Progenitor cell of endocrine pancreas (in vitro differentiated cells): ENCODE data around the gene TBC1D2. TPM values are rescaled to one million over a fixed set of nuclear protein-coding genes. Genes with fewer than 3 reads are reported as not detected.

ENCODE experiments used
- DNase-seq: peaks from one replicate; pipeline ENCODE4 v3.0.0; 2021; ENCODE audit warnings: low spot score; ENCODE audit not compliant: unreplicated experiment
- H3K27ac Mint-ChIP-seq: 2 replicates; pipeline ENCODE4 v1.8.0; 2021; ENCODE audit warnings: mild to moderate bottlenecking, moderate library complexity, mixed read lengths
- H3K27me3 Mint-ChIP-seq: 2 replicates; pipeline ENCODE4 v1.8.0; 2021; ENCODE audit warnings: mixed read lengths
- H3K36me3 Mint-ChIP-seq: 2 replicates; pipeline ENCODE4 v1.8.0; 2022; ENCODE audit warnings: mixed read lengths; ENCODE audit not compliant: insufficient read depth
- H3K4me1 Mint-ChIP-seq: 2 replicates; pipeline ENCODE4 v1.8.0; 2021; ENCODE audit warnings: low read depth, mixed read lengths
- H3K4me3 Mint-ChIP-seq: 2 replicates; pipeline ENCODE4 v1.8.0; 2021; ENCODE audit warnings: low read depth, mild to moderate bottlenecking, moderate library complexity, mixed read lengths
- H3K9me3 Mint-ChIP-seq: 2 replicates; pipeline ENCODE4 v1.8.0; 2021; ENCODE audit warnings: low read depth, mixed read lengths
- CTCF ChIP-seq: fragments of 200-600 bp; sonication (generic); IDR thresholded peaks from one replicate; pipeline ENCODE4 v1.5.0; 2021; ENCODE audit warnings: antibody characterized with exemption, mild to moderate bottlenecking; ENCODE audit not compliant: unreplicated experiment
- total RNA-seq: library from RNA; stranded (reverse); gene quantifications from 2 replicates; pipeline ENCODE4 v1.2.1, GENCODE V29; 2021

TBC1D2 gene
- total RNA-seq, 1 donor from 2014 or later = 8.5 TPM

- no peak overlapping the region for H3K4me3 Mint-ChIP-seq
- no peaks in the 10 kb centered on the region for H3K4me1 Mint-ChIP-seq
- H3K9me3 Mint-ChIP-seq = no peaks in the 10 kb centered on the region
- H3K27me3 Mint-ChIP-seq = no peaks in the 10 kb centered on the region
- DNase-seq = no peak
- H3K36me3 Mint-ChIP-seq = peaks cover 7% of the 10 kb centered on the region
- TF ChIP-seq CTCF = no peak
- no peak overlapping the region for H3K27ac Mint-ChIP-seq
Observed at GRCh38 chr9:98207606-98208005, 47.8 kb downstream of the TBC1D2 start.

- H3K4me3 Mint-ChIP-seq = no peak overlapping the region
- H3K36me3 Mint-ChIP-seq = peaks cover 4% of the 10 kb centered on the region
- no peak overlapping the region for H3K27ac Mint-ChIP-seq
- DNase-seq = no peak
- no peak for TF ChIP-seq CTCF
- H3K27me3 Mint-ChIP-seq = no peaks in the 10 kb centered on the region
- no peaks in the 10 kb centered on the region for H3K9me3 Mint-ChIP-seq
- no peaks in the 10 kb centered on the region for H3K4me1 Mint-ChIP-seq
Observed at GRCh38 chr9:98206754-98207153, 48.7 kb downstream of the TBC1D2 start.

- peaks cover 4% of the 10 kb centered on the region for H3K36me3 Mint-ChIP-seq
- H3K27ac Mint-ChIP-seq = no peak overlapping the region
- H3K27me3 Mint-ChIP-seq = no peaks in the 10 kb centered on the region
- no peak overlapping the region for H3K4me3 Mint-ChIP-seq
- H3K4me1 Mint-ChIP-seq = no peaks in the 10 kb centered on the region
- H3K9me3 Mint-ChIP-seq = no peaks in the 10 kb centered on the region
- TF ChIP-seq CTCF = no peak
- DNase-seq = no peak
Observed at GRCh38 chr9:98204692-98205091, 50.8 kb downstream of the TBC1D2 start.

- H3K27ac Mint-ChIP-seq = no peak overlapping the region
- no peak for DNase-seq
- no peaks in the 10 kb centered on the region for H3K27me3 Mint-ChIP-seq
- no peak for TF ChIP-seq CTCF
- peaks cover 3% of the 10 kb centered on the region for H3K36me3 Mint-ChIP-seq
- no peaks in the 10 kb centered on the region for H3K4me1 Mint-ChIP-seq
- no peaks in the 10 kb centered on the region for H3K9me3 Mint-ChIP-seq
- H3K4me3 Mint-ChIP-seq = no peak overlapping the region
Observed at GRCh38 chr9:98203153-98203552, 52.3 kb downstream of the TBC1D2 start.

- H3K27ac Mint-ChIP-seq = no peak overlapping the region
- no peak overlapping the region for H3K4me3 Mint-ChIP-seq
- TF ChIP-seq CTCF = no peak
- no peaks in the 10 kb centered on the region for H3K36me3 Mint-ChIP-seq
- DNase-seq = no peak
- H3K9me3 Mint-ChIP-seq = no peaks in the 10 kb centered on the region
- no peaks in the 10 kb centered on the region for H3K27me3 Mint-ChIP-seq
- H3K4me1 Mint-ChIP-seq = no peaks in the 10 kb centered on the region
Observed at GRCh38 chr9:98202252-98202651, 53.2 kb downstream of the TBC1D2 start.
